Dermis blood vessel endothelial cell (primary cell): ENCODE measurements around the gene TMEM200B. TPM values are rescaled to one million over a fixed set of nuclear protein-coding genes. Genes with fewer than 3 reads are reported as not detected.
"Not testable (repeated sequence)": the region's sequence is repeated elsewhere in the genome, so short reads cannot be mapped to it uniquely, and the experiment has no call there.

ENCODE experiments used
- DNase-seq: peaks from one replicate; pipeline ENCODE4 v3.0.0; 2010
- total RNA-seq: library from RNA; depleted of rRNA; stranded (reverse); fragments of >200 nt; gene quantifications from 2 replicates; pipeline ENCODE4 v1.2.3, GENCODE V29; 2014

TMEM200B gene
- total RNA-seq, 1 donor from 2014 or later = 0.34 TPM

GRCh38 chr1:29108041-29108440, 15.7 kb downstream of the TMEM200B start:
- not testable (repeated sequence) for DNase-seq

DNA sequence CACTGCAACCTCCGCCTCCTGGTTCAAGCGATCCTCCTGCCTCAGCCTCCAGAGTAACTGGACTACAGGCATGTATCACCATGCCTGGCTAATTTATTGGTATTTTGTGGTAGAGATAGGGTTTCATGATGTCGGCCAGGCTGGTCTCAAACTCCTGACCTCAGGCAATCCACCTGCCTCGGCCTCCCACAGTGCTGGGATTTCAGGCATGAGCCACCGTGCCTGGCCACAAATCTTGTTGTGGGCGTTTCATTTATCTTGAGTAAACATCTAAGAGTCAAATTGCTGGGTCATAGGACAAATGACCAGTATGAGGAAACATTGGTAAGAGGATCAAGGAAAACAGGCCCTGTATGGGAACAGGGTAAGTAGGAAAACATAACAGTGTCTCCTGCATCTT, 17.9 kb downstream of the TMEM200B start:
- DNase-seq = no peak

- DNase-seq = no peak
Measured at GRCh38 chr1:29100487-29100886, 23.2 kb downstream of the TMEM200B start.

DNA sequence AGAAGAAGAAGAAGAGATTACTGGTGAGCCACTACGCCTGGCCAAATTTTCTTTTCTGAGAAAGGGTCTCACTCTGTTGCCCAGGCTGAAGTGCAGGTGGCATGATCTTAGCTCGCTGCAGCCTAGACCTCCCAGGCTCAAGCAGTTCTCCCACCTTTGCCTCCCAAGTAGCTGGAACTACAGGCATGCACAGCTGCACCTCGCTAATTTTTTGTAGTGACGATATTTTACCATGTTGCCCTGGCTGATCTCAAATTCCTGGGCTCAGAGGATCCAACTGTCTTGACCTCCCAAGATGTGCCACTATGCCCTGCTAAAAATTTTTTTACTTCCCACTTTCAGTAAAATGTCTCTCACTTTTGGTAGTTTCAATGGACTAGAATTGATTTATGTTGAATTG, 24.4 kb downstream of the TMEM200B start:
- no peak for DNase-seq

- DNase-seq = no peak
Measured at GRCh38 chr1:29096231-29096886, 27.3 kb downstream of the TMEM200B start.

DNA sequence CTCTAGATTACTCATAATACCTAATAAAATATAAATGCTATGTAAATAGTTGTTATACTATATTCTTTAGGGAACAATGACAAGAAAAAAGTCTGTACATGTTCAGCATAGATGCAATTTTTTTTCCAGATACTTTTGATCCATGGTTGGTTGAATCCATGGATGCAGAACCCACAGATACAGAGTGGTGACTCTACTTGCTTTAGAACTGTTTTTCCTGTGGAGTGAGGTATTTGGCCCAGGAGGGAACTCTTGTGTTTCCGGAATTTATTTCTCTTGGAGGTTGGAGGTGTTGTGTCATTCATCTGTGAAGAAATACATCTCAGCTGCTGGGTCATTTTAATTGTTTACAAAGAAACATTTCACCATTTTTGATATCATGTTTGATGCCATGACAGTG, 28.7 kb downstream of the TMEM200B start:
- no peak for DNase-seq

GRCh38 chr1:29094433-29094832, 29.3 kb downstream of the TMEM200B start:
- no peak for DNase-seq

DNA sequence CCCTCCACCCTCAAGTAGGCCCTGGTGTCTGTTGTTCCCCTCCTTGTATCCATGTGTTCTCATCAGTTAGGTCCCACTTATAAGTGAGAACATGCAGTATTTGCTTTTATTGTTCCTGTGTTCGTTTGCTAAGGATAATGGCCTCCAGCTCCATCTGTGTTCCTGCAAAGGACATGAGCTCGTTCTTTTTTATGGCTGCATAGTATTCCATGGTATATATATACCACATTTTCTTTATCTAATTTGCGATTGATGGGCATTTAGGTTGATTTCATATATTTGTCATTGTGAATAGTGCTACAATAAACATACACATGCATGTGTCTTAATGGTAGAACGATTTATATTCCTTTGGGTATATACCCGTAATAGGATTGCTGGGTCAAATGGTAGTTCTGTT, 31.0 kb downstream of the TMEM200B start:
- DNase-seq = not testable (repeated sequence)

- no peak for DNase-seq
Measured at GRCh38 chr1:29090937-29091618, 32.6 kb downstream of the TMEM200B start.

GRCh38 chr1:29084196-29084521, 39.5 kb downstream of the TMEM200B start:
- no peak for DNase-seq

- no peak for DNase-seq
Measured at GRCh38 chr1:29083317-29084195, 40.1 kb downstream of the TMEM200B start.

- DNase-seq = no peak
Measured at GRCh38 chr1:29082519-29082918, 41.2 kb downstream of the TMEM200B start.

DNA sequence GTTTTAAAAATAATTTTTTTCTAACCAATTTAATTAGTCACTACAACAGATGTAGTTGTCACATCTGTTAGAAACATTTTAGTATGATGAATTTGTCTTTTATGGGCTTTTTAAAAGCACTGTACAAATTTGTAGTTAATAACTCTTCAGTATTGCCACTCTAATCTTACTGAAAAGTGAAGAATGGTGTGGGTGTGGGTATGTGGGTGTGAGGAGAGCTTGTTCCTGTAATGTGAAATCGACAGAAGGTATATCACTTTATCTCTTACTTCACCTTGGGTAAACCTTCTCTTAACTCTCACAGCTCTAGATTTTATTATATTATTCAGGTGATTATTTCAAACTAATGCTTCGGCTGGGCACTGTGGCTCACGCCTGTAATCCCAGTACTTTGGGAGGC, 42.5 kb downstream of the TMEM200B start:
- no peak for DNase-seq

- DNase-seq = not testable (repeated sequence)
Measured at GRCh38 chr1:29079916-29080629, 43.6 kb downstream of the TMEM200B start.

DNA sequence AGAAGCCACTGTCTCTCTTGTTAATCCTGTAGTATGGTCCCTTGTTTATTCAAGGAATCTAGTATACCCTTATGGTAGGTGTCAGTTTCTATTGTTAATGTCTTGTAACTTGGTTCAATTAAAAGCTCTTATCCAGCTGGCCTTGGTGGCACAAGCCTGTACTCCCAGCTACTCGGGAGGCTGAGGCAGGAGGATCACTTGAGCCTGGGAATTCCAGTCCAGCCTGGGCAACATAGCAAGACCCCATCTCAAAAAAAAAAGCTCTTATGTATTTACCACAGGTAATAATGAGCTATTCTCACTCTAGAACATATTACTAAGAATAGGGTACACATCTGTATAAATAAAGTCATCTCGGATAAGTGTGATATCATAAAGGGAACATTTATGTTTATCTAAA, 46.5 kb downstream of the TMEM200B start:
- no peak for DNase-seq

Other genes with a start within 250 kb of the TMEM200B start
- gene EPB41, start 209.3 kb downstream of the TMEM200B start, total RNA-seq = 36.2 and 41.2 TPM in 2 replicates
- 47.2 and 52.9 TPM in 2 replicates for gene SRSF4, start 58.0 kb upstream of the TMEM200B start, total RNA-seq
- gene MECR, start 107.0 kb upstream of the TMEM200B start, total RNA-seq = 10.6 and 18.4 TPM in 2 replicates
- gene PTPRU, start 112.6 kb upstream of the TMEM200B start, total RNA-seq = 2.1 and 2.4 TPM in 2 replicates